Right lobe of liver (tissue), 6 donors: ENCODE results near the gene GNB2. TPM values are rescaled to one million over a fixed set of nuclear protein-coding genes. Genes with fewer than 3 reads are reported as not detected.

Source experiments
- ATAC-seq, 4 donors: fragments of 200-7000 bp; cut with Tn5 transposase; one replicate each; pipeline ENCODE4 v1.9.1; 2020; ENCODE audit warnings: mild to moderate bottlenecking in 4 of 4, moderate library complexity in 4 of 4
- DNase-seq, 3 donors: peaks; one replicate each; pipeline ENCODE4 v3.0.0-alpha.2; 2020
- H3K27ac ChIP-seq, 3 donors: fragments of 200-600 bp; one replicate each; pipeline ENCODE4 v1.8.0; 2022
- H3K27me3 ChIP-seq, 2 donors: fragments of 200-600 bp; one replicate each; pipeline ENCODE4 v1.8.0; 2022
- H3K36me3 ChIP-seq, 4 donors: fragments of 200-600 bp; sonication (generic) in 1 of 4; one replicate each; pipeline versions ENCODE4 v1.5.1 to v1.8.0; 2017 to 2022; ENCODE audit warnings: control low read depth in 1 of 4
- H3K4me1 ChIP-seq, 4 donors: fragments of 200-600 bp; sonication (generic) in 1 of 4; one replicate each; pipeline versions ENCODE4 v1.5.1 to v1.8.0; 2017 to 2022; ENCODE audit warnings: control low read depth in 1 of 4
- H3K4me3 ChIP-seq, 3 donors: fragments of 200-600 bp; one replicate each; pipeline ENCODE4 v1.8.0; 2022
- H3K9me3 ChIP-seq, 4 donors: fragments of 200-600 bp; sonication (generic) in 1 of 4; one replicate each; pipeline versions ENCODE4 v1.5.1 to v1.8.0; 2017 to 2022; ENCODE audit warnings: control low read depth in 1 of 4
- CTCF ChIP-seq, 4 donors: fragments of 200-600 bp in 3 of 4; fragments of 450-650 bp in 1 of 4; IDR thresholded peaks; one replicate each; pipeline versions ENCODE4 v1.5.1 to v1.8.0; 2016 to 2022; ENCODE audit warnings: antibody characterized with exemption in 4 of 4, mild to moderate bottlenecking in 2 of 4
- POLR2A ChIP-seq: fragments of 450-650 bp; IDR thresholded peaks from one replicate; pipeline ENCODE4 v1.6.1; 2017; ENCODE audit warnings: antibody characterized with exemption, mild to moderate bottlenecking
- WGBS: methylation state at CpG from one replicate; pipeline ENCODE4 v1.1.6; 2018; ENCODE audit warnings: low coverage, low lambda C conversion rate; ENCODE audit not compliant: insufficient coverage; ENCODE audit errors: missing lambda C conversion rate; 5-methylcytosine and 5-hydroxymethylcytosine counted together
- intact Hi-C, 2 donors: fragments of 100-400 bp; cut with DNase I; formaldehyde crosslinking; loops; one replicate each; pipeline versions ENCODE4 v1.11.2 to v1.14.1; 2022
- total RNA-seq, 6 experiments: library from RNA; depleted of rRNA in 2 of 6; stranded (reverse); fragments of >200 nt in 2 of 6; fragmentation: NEBNext Ultra II Directional in 3 of 6; extraction: Animal tissue kit (Norgen Biotek cat#: 25700) in 3 of 6; gene quantifications; one replicate each; pipeline versions ENCODE4 v1.1.0 to v1.2.4, GENCODE V29; 2016 to 2023
- donor health status: DM: no; HTN: yes; CAD: no.
- donor health status: DM: no; HTN: no; CAD: no.
- donor health status: DM: no; HTN: no; CAD: no.
- donor health status: DM: no; HTN: yes; CAD: no.
- donor health status: DM: no; HTN: yes; CAD: no.

Gene GNB2
- total RNA-seq, 6 experiments from 2014 or later = 75.6 to 133 (median 106) TPM

DNA sequence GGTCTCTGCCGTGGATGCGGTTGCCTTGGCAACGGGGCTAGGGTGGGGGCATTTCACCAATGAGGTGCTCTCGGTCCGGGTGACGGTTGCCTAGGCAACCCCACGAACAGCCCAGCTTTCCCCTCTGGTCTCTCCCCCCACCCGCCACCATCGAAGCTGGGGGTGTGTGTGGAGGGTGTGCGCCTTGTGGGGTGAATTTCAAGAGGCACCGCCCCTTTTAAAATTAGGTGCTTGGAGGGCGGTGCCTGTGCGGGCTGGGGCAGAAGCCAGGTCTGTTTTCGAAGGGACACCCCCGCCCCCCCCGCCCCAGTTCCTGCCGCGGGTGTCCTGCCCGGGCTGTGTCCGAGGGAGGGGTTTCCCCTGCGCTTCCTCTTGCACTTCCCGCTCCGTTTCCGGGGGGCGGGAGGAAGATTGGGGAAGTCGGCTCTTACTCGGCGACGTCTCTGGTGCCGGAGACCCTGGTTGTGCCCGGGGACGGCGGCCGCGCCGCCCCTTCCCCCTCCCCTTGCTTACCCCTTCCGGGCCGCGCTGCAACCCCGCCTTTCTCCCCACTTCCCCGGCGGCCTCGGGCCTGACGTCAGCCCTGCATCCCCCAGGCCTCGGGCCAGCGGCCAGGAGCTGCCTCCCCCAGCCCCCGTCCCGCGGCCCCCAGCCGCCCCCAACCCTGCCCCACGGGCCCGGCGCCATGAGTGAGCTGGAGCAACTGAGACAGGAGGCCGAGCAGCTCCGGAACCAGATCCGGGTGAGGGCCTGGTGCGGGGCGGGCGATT is 2.2 kb downstream of the GNB2 start:
- WGBS = 0% methylated on average over 8 of the region's 59 CpGs
- H3K4me1 ChIP-seq = peaks cover 0 to 5% (median 2%) of the 10 kb centered on the region in 4 donors
- peak; percentile 85 to 90 (median 88) for DNase-seq

GRCh38 chr7:100676501-100677306 is 3.2 kb downstream of the GNB2 start:
- no peaks in the 10 kb centered on the region for H3K27me3 ChIP-seq
- DNase-seq = peak in 2 of 3 donors; percentile 40 to 74

More for the DNA sequence above, 2.2 kb downstream of the GNB2 start:
- no peaks in the 10 kb centered on the region for H3K9me3 ChIP-seq
- ATAC-seq = peak; percentile 16 to 45 (median 37)
- TF ChIP-seq CTCF (IDR thresholded peaks at IDR 0.05) = no peak
- peak; percentile 40 for TF ChIP-seq POLR2A
- peak overlapping the region; percentile 91 to 99 (median 98) for H3K27ac ChIP-seq
- peaks cover 4 to 35% (median 15%) of the 10 kb centered on the region in 4 donors for H3K36me3 ChIP-seq
- intact Hi-C loops = loop anchor here in 1 of 2 donors (10.0 kb wide), 1 partner anchor 91 kb away; the partner anchor contains the start of genes FBXO24 and LRCH4
- no peaks in the 10 kb centered on the region for H3K27me3 ChIP-seq
- H3K4me3 ChIP-seq = peak overlapping the region; percentile 68 to 91 (median 90)

GRCh38 chr7:100677308-100678267 is 4.0 kb downstream of the GNB2 start:
- Histone ChIP-seq H3K27me3 (no peaks in the 10 kb centered on the region), H3K4me1 (peaks cover 0 to 5% (median 2%) of the 10 kb centered on the region in 4 donors), H3K4me3 (no peak overlapping the region), H3K27ac (no peak overlapping the region), H3K36me3 (peaks cover 6 to 48% (median 20%) of the 10 kb centered on the region in 4 donors), H3K9me3 (no peaks in the 10 kb centered on the region)
- intact Hi-C loops = loop anchor here in 1 of 2 donors (10.0 kb wide), 1 partner anchor 93 kb away; the partner anchor contains the start of genes FBXO24 and LRCH4
- ATAC-seq (no peak), DNase-seq (peak in 2 of 3 donors; percentile 28 to 51)
- WGBS = 87% methylated on average over 9 of the region's 36 CpGs
- TF ChIP-seq CTCF (IDR thresholded peaks at IDR 0.05) (no peak), POLR2A (no peak)

More at GRCh38 chr7:100676501-100677306, 3.2 kb downstream of the GNB2 start:
- peak overlapping the region in 2 of 3 donors; percentile 90 to 91 for H3K4me3 ChIP-seq
- H3K4me1 ChIP-seq = peaks cover 0 to 5% (median 2%) of the 10 kb centered on the region in 4 donors
- peak overlapping the region; percentile 91 to 99 (median 98) for H3K27ac ChIP-seq
- WGBS = 29% methylated on average over 5 of the region's 23 CpGs
- no peak for TF ChIP-seq POLR2A
- intact Hi-C loops = loop anchor here in 1 of 2 donors (10.0 kb wide), 1 partner anchor 92 kb away; the partner anchor contains the start of genes FBXO24 and LRCH4
- no peak for ATAC-seq
- H3K9me3 ChIP-seq = no peaks in the 10 kb centered on the region
- peaks cover 6 to 40% (median 16%) of the 10 kb centered on the region in 4 donors for H3K36me3 ChIP-seq

DNA sequence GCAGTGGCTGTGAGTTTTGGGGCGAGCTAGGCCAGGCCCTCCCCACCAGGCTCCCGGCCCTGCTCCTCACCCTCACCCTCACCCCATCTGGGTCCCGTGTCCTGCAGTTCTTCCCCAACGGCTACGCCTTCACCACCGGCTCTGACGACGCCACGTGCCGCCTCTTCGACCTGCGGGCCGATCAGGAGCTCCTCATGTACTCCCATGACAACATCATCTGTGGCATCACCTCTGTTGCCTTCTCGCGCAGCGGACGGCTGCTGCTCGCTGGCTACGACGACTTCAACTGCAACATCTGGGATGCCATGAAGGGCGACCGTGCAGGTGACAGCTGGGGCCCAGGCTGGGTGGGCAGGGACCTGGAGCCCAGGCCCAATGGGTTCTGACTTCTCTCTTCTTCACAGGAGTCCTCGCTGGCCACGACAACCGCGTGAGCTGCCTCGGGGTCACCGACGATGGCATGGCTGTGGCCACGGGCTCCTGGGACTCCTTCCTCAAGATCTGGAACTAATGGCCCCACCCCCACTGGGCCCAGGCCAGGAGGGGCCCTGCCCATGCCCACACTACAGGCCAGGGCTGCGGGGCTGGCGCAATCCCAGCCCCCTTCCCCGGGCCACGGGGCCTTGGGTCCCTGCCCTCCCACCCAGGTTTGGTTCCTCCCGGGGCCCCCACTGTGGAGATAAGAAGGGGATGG is 4.9 kb downstream of the GNB2 start:
- peaks cover 6 to 55% (median 20%) of the 10 kb centered on the region in 4 donors for H3K36me3 ChIP-seq
- DNase-seq (peak in 2 of 3 donors; percentile 22 to 49), ATAC-seq (no peak)
- H3K4me3 ChIP-seq = no peak overlapping the region
- peaks cover 0 to 5% (median 2%) of the 10 kb centered on the region in 4 donors for H3K4me1 ChIP-seq
- H3K27me3 ChIP-seq = no peaks in the 10 kb centered on the region
- 89% methylated on average over 21 of the region's 35 CpGs for WGBS
- TF ChIP-seq POLR2A = no peak
- no peak for TF ChIP-seq CTCF (IDR thresholded peaks at IDR 0.05)
- intact Hi-C loops = loop anchor here in 1 of 2 donors (10.0 kb wide), 1 partner anchor 94 kb away; the partner anchor contains the start of genes FBXO24 and LRCH4
- no peaks in the 10 kb centered on the region for H3K9me3 ChIP-seq
- no peak overlapping the region for H3K27ac ChIP-seq
